Stimulated activated CD4-positive, alpha-beta T cell treated with anti-CD3 and anti-CD28 coated beads, Interleukin-12 subunit alpha, Interleukin-12 subunit beta, amount 100 ng/mL, for 4 hours (primary cell): ENCODE results near the gene TAF4B.

ENCODE experiments used
- DNase-seq: peaks from one replicate; pipeline ENCODE4 v3.0.0-alpha.2; 2020

The TAF4B gene

DNA sequence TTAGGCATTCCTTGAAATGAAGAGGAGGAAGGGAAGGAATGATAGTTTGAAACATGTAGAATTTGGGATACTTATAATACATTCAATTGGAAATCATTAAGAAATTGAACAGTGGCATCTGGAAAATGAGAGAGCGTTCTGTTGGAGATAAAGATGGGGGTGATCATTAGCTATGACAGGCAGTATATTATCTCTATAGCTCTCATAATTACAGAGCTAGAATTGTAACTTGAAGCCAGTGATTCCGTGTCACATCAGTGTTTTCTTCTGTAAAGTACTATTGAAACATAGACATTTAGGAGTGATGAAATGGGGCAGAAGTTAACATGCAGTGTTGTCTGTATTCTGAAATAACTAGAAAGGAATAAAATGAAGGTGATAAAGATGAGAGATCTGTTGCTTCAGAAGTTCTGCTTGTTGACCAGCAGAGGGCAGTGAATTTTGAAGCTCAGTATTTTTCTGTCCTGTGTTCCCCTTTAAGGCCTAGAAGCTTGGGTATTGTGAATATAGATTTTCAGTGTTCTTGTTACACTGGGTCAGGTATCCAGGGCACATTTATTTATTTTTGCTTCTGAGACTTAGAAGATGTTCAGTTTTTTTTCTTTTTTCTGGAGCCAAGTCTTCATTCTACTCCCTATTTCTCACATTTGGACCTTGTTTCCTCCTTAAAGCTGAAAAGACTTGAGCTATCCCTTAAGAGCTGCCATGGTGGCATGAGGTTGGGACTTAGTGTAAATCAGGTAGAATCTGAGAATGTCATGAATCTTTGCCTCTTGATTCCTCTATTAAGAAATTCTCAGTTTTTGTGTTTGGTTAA is 157.4 kb downstream of the TAF4B start:
- DNase-seq = no peak

- no peak for DNase-seq
Measured at GRCh38 chr18:26386002-26386401, 159.8 kb downstream of the TAF4B start.

- DNase-seq = no peak
Measured at GRCh38 chr18:26386441-26386840, 160.2 kb downstream of the TAF4B start.

DNA sequence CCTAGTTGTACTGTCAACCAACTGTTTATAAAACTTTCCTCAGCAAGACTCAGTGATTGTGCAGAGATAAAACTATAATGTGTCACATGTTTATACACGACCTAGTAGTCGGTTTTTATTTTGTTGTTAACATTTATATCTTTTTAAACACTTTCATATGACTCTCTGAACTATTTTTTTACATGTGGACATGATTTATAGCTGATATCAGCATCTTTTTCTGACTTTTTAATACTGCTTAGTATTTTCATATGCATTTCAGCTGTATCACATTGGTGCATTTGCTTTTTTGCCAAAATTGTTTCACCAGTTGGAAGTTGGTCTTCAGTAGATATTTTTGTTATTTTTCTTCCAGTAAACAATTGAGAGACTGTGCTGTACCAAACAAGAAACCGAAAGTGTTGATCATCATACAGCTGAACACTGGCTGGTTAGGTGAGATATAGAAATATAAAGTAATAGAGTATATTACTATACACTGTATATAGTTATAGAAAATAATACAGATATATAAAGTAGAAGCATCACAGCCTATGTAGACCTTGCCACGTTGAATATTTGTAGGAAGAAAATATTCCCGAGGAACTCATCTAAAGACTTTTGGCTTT is 167.9 kb downstream of the TAF4B start:
- DNase-seq = no peak

- DNase-seq = no peak
Measured at GRCh38 chr18:26397019-26397418, 170.8 kb downstream of the TAF4B start.

DNA sequence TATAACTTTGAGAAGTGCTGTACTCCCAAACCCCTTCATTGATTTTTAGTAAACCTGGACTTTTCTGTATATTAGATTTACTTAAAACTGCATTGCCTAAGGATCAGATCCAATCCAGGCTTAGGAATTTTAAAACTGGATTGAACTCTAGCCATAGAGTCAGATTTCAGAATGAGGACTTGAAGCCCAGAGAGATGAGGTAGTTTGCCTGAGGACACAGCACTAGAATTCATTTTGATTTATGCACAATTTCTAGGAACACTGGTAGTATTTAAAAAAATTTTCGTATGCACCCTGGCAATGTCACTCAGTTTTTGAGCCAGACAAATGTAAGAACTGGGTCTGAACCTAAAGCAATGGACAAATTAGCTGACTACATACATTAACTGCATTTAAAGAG is 177.2 kb downstream of the TAF4B start:
- no peak for DNase-seq

GRCh38 chr18:26405190-26405801 is 179.1 kb downstream of the TAF4B start:
- DNase-seq = no peak

DNA sequence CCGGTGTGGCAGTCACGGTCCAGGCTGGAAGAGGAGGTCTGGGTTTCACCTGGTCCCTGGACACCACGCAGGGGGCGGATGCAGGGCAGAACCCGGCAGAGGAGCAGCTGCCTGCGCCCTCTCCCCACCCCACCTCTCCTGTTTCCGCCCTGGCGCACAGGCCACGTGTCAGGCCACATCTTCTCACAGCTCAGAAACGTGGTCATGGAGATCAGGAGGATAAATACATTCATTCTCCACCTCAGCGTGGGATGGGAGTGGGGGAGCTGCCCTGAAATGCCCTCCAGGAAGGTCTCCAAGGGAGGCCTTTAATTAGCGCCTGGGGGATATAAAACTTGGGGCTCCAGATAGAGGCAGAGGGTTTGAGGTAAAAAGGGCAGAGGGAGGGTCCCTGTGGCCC is 180.1 kb downstream of the TAF4B start:
- DNase-seq = no peak

- DNase-seq = no peak
Measured at GRCh38 chr18:26406854-26407517, 180.7 kb downstream of the TAF4B start.

DNA sequence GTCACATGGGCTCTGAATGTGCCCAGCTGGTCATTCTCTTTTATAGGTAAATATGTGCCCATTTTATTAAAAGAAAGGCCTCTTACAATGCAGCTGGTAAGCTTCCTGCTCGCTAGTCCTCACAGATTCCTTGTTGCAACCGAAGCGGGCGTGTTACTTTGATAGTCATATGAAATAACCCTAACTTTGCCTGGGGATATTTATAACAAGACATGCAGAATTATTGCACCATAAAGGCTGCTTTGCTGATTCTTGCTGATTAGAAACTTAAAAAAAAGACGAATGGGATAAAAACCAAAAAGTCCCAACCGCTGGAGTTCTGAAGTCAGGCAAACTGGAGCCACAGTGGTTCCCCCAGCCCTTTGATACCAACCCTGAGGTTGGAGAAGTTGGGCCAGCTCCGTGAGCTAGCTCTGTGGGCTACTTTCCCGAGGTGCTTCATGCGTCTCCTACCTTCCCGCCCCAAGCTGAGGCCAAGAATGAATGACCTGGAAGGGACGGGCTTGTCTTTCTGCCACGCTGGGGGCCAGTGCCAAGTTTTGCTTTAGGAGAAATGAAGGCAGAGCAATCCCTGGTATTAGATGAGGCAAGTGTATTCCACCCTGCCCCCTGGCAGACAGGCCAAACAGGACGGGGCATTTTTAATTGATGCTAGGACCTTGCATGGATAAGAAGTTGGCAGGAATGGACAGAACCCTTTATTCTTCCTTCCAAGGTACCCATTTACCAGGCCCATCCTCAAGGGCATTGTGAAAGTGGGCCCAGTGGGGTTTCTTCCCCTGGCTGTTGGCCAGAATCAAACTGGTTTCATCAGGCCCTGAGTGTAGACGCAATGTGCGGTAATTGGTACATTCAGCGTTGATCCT is 181.7 kb downstream of the TAF4B start:
- DNase-seq = no peak

GRCh38 chr18:26409091-26409490 is 182.8 kb downstream of the TAF4B start:
- DNase-seq = no peak

DNA sequence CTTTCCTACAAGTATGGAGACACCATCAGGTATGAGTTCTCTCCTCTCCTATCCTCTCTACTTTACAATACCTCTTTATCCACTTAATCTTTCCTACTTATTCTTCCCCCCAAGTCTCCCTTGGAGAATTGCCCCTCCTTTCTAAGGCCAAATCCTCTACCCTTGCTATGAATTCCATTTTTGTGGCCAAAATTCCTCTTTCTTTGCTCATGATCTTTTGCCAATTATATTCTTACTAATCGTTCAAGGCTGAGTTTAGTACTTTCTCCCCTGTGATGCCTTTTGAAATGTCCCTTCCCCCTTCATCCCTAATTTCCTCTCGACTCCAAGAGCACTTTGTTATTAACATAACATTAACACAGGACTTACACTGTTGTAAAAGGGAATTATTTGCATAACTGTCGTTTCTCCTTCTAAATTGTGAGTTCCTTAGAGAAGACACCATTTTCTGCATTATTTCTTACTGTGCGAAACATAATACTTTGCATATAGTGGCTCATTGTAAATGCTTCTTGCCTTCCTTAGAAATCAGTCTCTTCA is 188.7 kb downstream of the TAF4B start:
- DNase-seq = no peak

DNA sequence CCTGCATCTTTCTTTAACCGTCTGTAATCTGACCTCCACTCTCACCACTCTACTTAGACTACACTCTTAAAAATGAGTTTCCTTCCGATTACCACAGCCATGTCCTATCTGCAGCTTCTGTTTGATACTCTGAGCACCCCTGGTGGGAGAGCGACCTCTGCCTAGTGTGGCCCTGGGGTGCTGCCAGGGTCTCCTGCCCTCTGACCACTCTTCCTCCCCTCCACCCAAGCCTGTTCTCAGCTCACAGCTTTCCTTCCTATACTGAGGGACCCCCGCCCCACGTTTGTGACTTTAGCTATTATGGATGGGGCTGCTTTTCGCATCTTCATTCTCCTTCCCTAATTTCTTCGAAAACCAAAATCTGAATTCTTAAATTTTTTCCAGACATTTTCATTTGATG is 189.4 kb downstream of the TAF4B start:
- no peak for DNase-seq

DNA sequence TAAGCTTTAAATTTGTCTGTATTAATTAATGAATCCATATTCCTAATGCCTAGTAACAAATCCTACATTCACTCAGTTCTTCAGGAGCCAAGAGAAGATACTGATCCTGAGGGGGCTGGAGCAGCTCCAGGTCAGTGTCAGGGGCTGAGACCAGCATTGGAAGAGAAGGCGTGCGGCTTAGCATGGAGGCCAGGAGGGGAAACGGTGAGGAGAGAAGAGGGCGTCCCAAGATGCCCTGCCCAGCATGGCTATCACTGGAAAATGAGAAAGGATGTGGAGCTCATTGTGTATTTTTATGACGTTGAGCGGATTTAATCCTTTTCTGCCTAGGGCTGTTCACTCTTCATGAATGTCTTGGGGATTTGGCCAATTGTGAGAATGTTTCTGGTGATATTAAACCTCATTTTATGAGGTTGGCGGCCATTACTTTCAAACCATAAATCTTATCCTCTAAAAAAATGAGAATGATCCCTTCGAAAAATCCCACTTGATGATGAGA is 190.5 kb downstream of the TAF4B start:
- no peak for DNase-seq

GRCh38 chr18:26417190-26417589 is 190.9 kb downstream of the TAF4B start:
- no peak for DNase-seq

- DNase-seq = no peak
Measured at GRCh38 chr18:26418225-26418624, 192.0 kb downstream of the TAF4B start.

GRCh38 chr18:26419746-26420145 is 193.5 kb downstream of the TAF4B start:
- no peak for DNase-seq

DNA sequence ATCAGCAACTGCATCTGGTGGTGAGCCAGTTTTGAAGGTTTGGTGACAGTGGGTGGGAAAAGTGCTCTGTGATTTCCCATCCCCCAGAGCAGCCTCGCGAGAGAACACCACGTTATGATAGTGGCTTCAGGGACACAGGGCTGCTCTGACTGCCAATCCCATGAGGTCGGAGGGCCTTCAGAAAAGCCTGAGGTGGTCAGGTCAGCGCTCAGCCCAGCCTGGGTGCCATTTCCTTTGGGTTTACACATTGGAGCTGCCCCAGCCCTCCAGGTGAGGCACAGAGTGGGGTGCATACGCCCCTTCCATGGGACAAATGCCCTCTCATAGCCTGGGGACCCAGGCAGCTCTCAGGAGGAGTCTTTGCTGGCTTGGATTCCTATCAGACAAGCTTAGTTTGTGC is 195.3 kb downstream of the TAF4B start:
- DNase-seq = no peak

DNA sequence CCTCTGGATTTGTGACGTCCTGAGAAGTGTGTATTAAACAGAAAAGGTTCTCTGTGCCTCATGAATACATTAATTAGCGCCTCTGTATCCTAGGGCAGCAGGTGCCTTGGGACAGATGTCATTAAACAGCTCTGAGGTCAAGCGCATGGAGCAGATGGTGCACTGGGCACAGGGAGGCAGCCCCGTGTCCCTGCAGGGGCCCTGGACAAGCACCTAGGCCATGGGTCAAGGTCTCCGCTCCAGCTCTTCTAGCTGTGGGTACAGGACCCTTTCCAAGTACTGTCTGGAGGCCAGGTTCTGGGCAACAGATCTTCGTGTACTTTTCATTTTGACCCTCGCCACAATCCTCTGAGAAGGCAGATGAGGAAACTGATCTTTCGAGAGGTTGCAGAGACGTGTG is 195.7 kb downstream of the TAF4B start:
- DNase-seq = no peak

DNA sequence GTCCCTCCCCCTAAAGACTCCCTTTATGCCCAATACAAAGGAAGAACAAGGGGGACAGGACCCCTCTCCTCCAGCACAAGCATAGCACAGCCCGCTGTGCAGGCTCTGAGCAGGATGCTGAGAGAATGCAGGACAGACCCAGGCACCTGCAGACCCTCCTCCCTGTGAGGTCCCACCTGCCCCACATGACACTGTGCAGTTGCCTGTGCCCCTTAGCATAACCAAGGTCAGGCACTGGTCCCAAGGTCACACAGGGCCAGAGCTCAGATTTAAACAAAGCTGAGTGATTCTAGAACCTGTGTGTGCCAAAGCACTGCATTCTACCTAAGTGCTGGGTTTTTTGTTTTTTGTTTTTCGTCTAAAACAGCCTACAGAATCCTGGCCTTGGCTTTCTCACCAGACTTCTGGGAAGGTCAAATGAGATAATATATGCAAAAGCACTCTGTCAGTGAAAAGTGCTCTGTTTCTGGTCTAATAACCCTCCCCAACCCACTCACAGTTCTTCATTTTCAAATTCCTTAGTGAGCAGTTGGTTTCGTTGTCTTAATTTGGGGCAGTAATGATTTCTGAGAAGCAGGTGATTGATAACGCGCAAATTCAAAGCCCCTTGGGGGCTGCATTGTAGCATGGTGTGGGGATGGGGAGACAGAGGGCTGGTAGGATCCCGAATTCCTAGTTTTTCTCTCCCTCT is 196.4 kb downstream of the TAF4B start:
- DNase-seq = no peak

GRCh38 chr18:26424428-26425147 is 198.3 kb downstream of the TAF4B start:
- DNase-seq = no peak
